ENCODE results near the gene RAD51B.

- TF ChIP-seq POLR2AphosphoS5 (IDR thresholded peaks at IDR 0.05), result no peak
- TF ChIP-seq, protein P1, sequence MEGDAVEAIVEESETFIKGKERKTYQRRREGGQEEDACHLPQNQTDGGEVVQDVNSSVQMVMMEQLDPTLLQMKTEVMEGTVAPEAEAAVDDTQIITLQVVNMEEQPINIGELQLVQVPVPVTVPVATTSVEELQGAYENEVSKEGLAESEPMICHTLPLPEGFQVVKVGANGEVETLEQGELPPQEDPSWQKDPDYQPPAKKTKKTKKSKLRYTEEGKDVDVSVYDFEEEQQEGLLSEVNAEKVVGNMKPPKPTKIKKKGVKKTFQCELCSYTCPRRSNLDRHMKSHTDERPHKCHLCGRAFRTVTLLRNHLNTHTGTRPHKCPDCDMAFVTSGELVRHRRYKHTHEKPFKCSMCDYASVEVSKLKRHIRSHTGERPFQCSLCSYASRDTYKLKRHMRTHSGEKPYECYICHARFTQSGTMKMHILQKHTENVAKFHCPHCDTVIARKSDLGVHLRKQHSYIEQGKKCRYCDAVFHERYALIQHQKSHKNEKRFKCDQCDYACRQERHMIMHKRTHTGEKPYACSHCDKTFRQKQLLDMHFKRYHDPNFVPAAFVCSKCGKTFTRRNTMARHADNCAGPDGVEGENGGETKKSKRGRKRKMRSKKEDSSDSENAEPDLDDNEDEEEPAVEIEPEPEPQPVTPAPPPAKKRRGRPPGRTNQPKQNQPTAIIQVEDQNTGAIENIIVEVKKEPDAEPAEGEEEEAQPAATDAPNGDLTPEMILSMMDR (IDR thresholded peaks at IDR 0.05), result no peak
- TF ChIP-seq POLR2A (IDR thresholded peaks at IDR 0.05), result no peak
These were observed 461.9 kb downstream of the RAD51B start for GRCh38 chr14:68281497-68281896.
